GM12878 (cell line): ENCODE data around the gene SMG9. TPM values are rescaled to one million over a fixed set of nuclear protein-coding genes. Genes with fewer than 3 reads are reported as not detected.
A peak's percentile ranks its signal among the peaks of the same experiment; 100 is the strongest.

Experiments
- ATAC-seq: fragments of 200-7000 bp; cut with Tn5 transposase; 3 replicates; pipeline ENCODE4 v1.9.1; 2020; ENCODE audit warnings: mild to moderate bottlenecking, moderate library complexity
- BruUV-seq: library from RNA; stranded (reverse); fragments of 400-500 nt; replicated peaks from 2 replicates; lab custom pipeline; 2021; lab: Mats Ljungman, UMichigan
- CTCF ChIA-PET: fragments of 300-600 bp; sonication (Branson Sonifier 250); formaldehyde crosslinking; extraction: SDS; loops from one replicate; lab custom pipeline; 2021; ENCODE audit warnings: inconsistent platforms; lab: Yijun Ruan, JAX
- POLR2A ChIA-PET: fragments of 350-600 bp; formaldehyde crosslinking; extraction: SDS; loops from one replicate; lab custom pipeline; 2021; ENCODE audit warnings: inconsistent platforms; lab: Charles Lee
- RAD21 ChIA-PET: fragments of 300-600 bp; sonication (Branson Sonifier 250); formaldehyde crosslinking; loops from one replicate; lab custom pipeline; 2023; ENCODE audit warnings: antibody characterized with exemption; ENCODE audit not compliant: unreplicated experiment; lab: Charles Lee
- SMC1A ChIA-PET: fragments of 300-600 bp; sonication (Branson Sonifier 250); formaldehyde crosslinking; loops from one replicate; lab custom pipeline; 2023; ENCODE audit not compliant: unreplicated experiment, uncharacterized antibody; lab: Charles Lee
- DNase-seq: peaks from one replicate; pipeline ENCODE4 v3.0.0-alpha.2; 2011; ENCODE audit warnings: low read depth, low spot score
- FAIRE-seq: peaks from 3 replicates; lab custom pipeline; 2011; peaks lifted over from hg19 to GRCh38; lab: Jason Lieb, UNC
- H2AFZ ChIP-seq: 2 replicates; pipeline ENCODE4 v1.6.0; 2011; ENCODE audit warnings: low read depth, low read length, control low read depth; ENCODE audit not compliant: control insufficient read depth
- H3K27ac ChIP-seq: 2 replicates; pipeline ENCODE4 v1.5.1; 2011; ENCODE audit warnings: control low read depth; ENCODE audit not compliant: control insufficient read depth, insufficient read depth
- H3K27me3 ChIP-seq, 2 experiments: replicated peaks in 1 of 2; 2 replicates each; pipeline versions ENCODE4 v1.6.0 to v1.6.1; 2011; ENCODE audit warnings: low read length in 1 of 2; ENCODE audit not compliant: control insufficient read depth in 2 of 2, insufficient read depth in 2 of 2
- H3K36me3 ChIP-seq, 2 experiments: 2 replicates each; pipeline ENCODE4 v1.5.1; 2011; ENCODE audit warnings: low read length in 1 of 2; ENCODE audit not compliant: control insufficient read depth in 2 of 2, insufficient read depth in 2 of 2
- H3K4me1 ChIP-seq: 2 replicates; pipeline ENCODE4 v1.6.1; 2011; ENCODE audit warnings: mild to moderate bottlenecking, low read length, moderate library complexity, mixed read lengths; ENCODE audit not compliant: control insufficient read depth, insufficient read depth
- H3K4me2 ChIP-seq: 2 replicates; pipeline ENCODE4 v1.6.0; 2011; ENCODE audit warnings: control low read depth; ENCODE audit not compliant: control insufficient read depth, insufficient read depth
- H3K4me3 ChIP-seq: fragments of 200-600 bp; sonication (generic); 2 replicates; pipeline ENCODE4 v1.5.1; 2016
- H3K79me2 ChIP-seq: 2 replicates; pipeline ENCODE4 v1.6.0; 2011; ENCODE audit warnings: low read length; ENCODE audit not compliant: control insufficient read depth, insufficient read depth
- H3K9ac ChIP-seq: 2 replicates; pipeline ENCODE4 v1.8.0; 2011; ENCODE audit warnings: low read length, control low read depth, mixed read lengths; ENCODE audit not compliant: control insufficient read depth, insufficient read depth
- H3K9me3 ChIP-seq: replicated peaks from 3 replicates; pipeline ENCODE4 v1.5.1; 2011; ENCODE audit warnings: mild to moderate bottlenecking, low read length; ENCODE audit not compliant: control insufficient read depth, insufficient read depth
- H4K20me1 ChIP-seq: 2 replicates; pipeline ENCODE4 v1.6.0; 2011; ENCODE audit not compliant: control insufficient read depth, insufficient read depth
- EGR1 ChIP-seq, 2 experiments: IDR thresholded peaks; 1 replicate in 1 of 2; 2 replicates in 1 of 2; pipeline ENCODE4 v1.6.1; 2011 to 2012; ENCODE audit warnings: low read depth in 2 of 2, low read length in 2 of 2, borderline replicate concordance in 1 of 2, mild to moderate bottlenecking in 1 of 2, moderate library complexity in 1 of 2
- ETV6 ChIP-seq, 2 experiments: fragments of 450-650 bp in 1 of 2; IDR thresholded peaks in 1 of 2; conservative IDR thresholded peaks in 1 of 2; 2 replicates each; pipeline ENCODE4 v1.6.1; 2014; ENCODE audit warnings: antibody characterized with exemption in 1 of 2, borderline replicate concordance in 1 of 2, low read depth in 1 of 2, mild to moderate bottlenecking in 1 of 2, moderate library complexity in 1 of 2
- HCFC1 ChIP-seq: fragments of 150-350 bp; IDR thresholded peaks from 2 replicates; pipeline ENCODE4 v1.6.1; 2014; ENCODE audit warnings: low read length
- MXI1 ChIP-seq: fragments of 150-350 bp; IDR thresholded peaks from 2 replicates; pipeline ENCODE4 v1.6.1; 2011; ENCODE audit warnings: low read depth, mild to moderate bottlenecking, inconsistent platforms, low read length, improper control_type of control experiment
- PML ChIP-seq: IDR thresholded peaks from 2 replicates; pipeline ENCODE4 v1.6.1; 2012; ENCODE audit warnings: low read length, inconsistent platforms
- POLR2AphosphoS5 ChIP-seq: IDR thresholded peaks from 2 replicates; pipeline ENCODE4 v1.6.1; 2011; ENCODE audit warnings: mild to moderate bottlenecking, low read length, inconsistent platforms
- RCOR1 ChIP-seq: conservative IDR thresholded peaks from 2 replicates; pipeline ENCODE4 v1.6.1; 2012; ENCODE audit warnings: low read depth, low read length, improper control_type of control experiment
- SMAD1 ChIP-seq: fragments of 450-650 bp; IDR thresholded peaks from 2 replicates; pipeline ENCODE4 v1.6.1; 2018; ENCODE audit warnings: mild to moderate bottlenecking, low read depth; ENCODE audit not compliant: partially characterized antibody
- WRNIP1 ChIP-seq: IDR thresholded peaks from 2 replicates; pipeline ENCODE4 v1.6.1; 2011; ENCODE audit warnings: low read depth, low read length, improper control_type of control experiment, borderline replicate concordance
- YBX1 ChIP-seq: fragments of 450-650 bp; IDR thresholded peaks from 2 replicates; pipeline ENCODE4 v1.6.1; 2016; ENCODE audit warnings: antibody characterized with exemption
- YY1 ChIP-seq: IDR thresholded peaks from 2 replicates; pipeline ENCODE4 v1.6.1; 2011; ENCODE audit warnings: low read depth, mild to moderate bottlenecking, low read length
- ZNF622 ChIP-seq: fragments of 450-650 bp; IDR thresholded peaks from 2 replicates; pipeline ENCODE4 v1.6.1; 2017; ENCODE audit warnings: mild to moderate bottlenecking, inconsistent platforms
- WGBS: methylation state at CpG from one replicate; pipeline ENCODE4 v1.1.6; 2016; ENCODE audit warnings: low lambda C conversion rate; ENCODE audit not compliant: insufficient replicate concordance, insufficient coverage; ENCODE audit errors: missing lambda C conversion rate; 5-methylcytosine and 5-hydroxymethylcytosine counted together
- in situ Hi-C: fragments of 300-500 bp; cut with MboI; formaldehyde crosslinking; loops from 9 replicates; pipeline ENCODE4 v1.14.3; 2018; ENCODE audit warnings: mixed read lengths
- intact Hi-C: fragments of 100-400 bp; cut with micrococcal nuclease; formaldehyde crosslinking; loops from one replicate; pipeline ENCODE4 v1.14.2; 2022; ENCODE audit not compliant: unreplicated experiment
- polyA plus RNA-seq, 11 experiments: library from polyadenylated mRNA; depleted of rRNA in 4 of 11; unstranded in 6 of 11; stranded (reverse) in 5 of 11; fragments of >200 nt; fragmentation: Nextera tagmentation in 4 of 11; fragmentation: Illumina TruSeq in 1 of 11; extraction: Ambion mirVana in 4 of 11; extraction: Trizol in 1 of 11; gene quantifications; 1 replicate in 1 of 11; 2 replicates in 10 of 11; pipeline versions ENCODE4 v1.2.1 to v1.2.3, GENCODE V29; 2011 to 2016; ENCODE audit warnings: inconsistent platforms in 2 of 11, missing spikeins in 2 of 11, low read depth in 1 of 11
- total RNA-seq, 4 experiments: library from RNA; depleted of rRNA in 3 of 4; stranded (reverse); fragments of >200 nt in 3 of 4; fragmentation: Illumina TruSeq in 1 of 4; extraction: Trizol in 1 of 4; gene quantifications; 2 replicates each; pipeline versions ENCODE4 v1.2.1 to v1.2.3, GENCODE V29; 2013 to 2021
- TF ChIP-seq, protein P1 (sequence below): fragments of 450-650 bp; IDR thresholded peaks from 2 replicates; pipeline ENCODE4 v1.6.1; 2017; ENCODE audit warnings: mild to moderate bottlenecking, moderate library complexity
- TF ChIP-seq, protein P2 (sequence below): IDR thresholded peaks from 2 replicates; pipeline ENCODE4 v1.6.1; 2012; ENCODE audit warnings: low read depth, low read length, improper control_type of control experiment
- TF ChIP-seq, protein P3 (sequence below): fragments of 450-650 bp; IDR thresholded peaks from 2 replicates; pipeline ENCODE4 v1.6.1; 2018; ENCODE audit warnings: borderline replicate concordance, mild to moderate bottlenecking; ENCODE audit not compliant: partially characterized antibody

Gene SMG9
- total and polyA plus RNA-seq, 10 of the 15 experiments (the other 5 are each of a cell fraction or from before 2014, with no cell fraction given): 0.69 to 52.2 (median 28.1) TPM

DNA sequence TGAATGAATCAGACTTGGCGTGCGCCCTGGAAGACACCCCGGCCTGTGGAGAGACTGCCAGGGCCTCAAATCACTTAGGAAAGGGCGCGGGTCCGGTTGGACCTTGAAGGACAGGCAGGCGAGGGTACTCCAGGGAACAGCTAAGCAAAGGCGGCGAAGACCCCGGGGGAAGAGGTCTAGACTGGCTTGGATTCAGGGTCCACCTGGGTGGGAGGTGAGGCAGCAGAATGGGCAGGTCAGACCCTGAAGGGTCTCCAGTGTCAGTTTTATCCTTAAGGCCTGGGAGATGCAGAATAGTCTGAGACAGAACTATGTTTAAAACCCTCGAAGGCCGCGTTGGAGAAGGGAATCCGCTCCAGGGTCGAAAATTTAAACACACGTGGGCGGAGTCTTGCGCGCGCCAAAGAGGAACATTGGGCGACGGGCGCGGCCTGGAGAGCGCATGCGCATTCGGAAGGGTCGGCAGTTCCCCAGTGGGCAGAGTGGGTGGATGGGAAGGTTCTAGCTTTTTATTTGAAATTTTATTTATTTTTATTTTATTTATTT, 567 bp upstream of the SMG9 start:
- WGBS: under 1% methylated on average over 28 of the region's 28 CpGs
- Histone ChIP-seq H4K20me1 (no peaks in the 10 kb centered on the region), H3K4me3 (peak overlapping the region; percentile 84), H3K27ac (peak overlapping the region; percentile 98), H3K9me3 (no peaks in the 10 kb centered on the region), H3K4me1 (peaks cover 47% of the 10 kb centered on the region), H3K27me3 (no peaks in the 10 kb centered on the region), H3K9ac (peak overlapping the region; percentile 98), H3K4me2 (peak overlapping the region; percentile 97), H3K36me3 (0 out of 4 replicates have a peak, but pooled peaks cover 0 to under 1% of the 10 kb centered on the region in 2 experiments), H2AFZ (peak overlapping the region; percentile 83), H3K79me2 (peaks cover 41% of the 10 kb centered on the region)
- DNase-seq (no peak), ATAC-seq (peak; percentile 29), FAIRE-seq (no peak)
- RAD21 ChIA-PET: interaction anchor here (0.6 to 8.2 kb wide), 10 partner anchors 9 to 87 kb away, joined by 3 to 167 read pairs (median 6); partner anchors contain the start of gene KCNN4
- in situ Hi-C loops (loop anchor here (25.0 kb wide), 2 partner anchors 1707 to 1818 kb away; partner anchors contain the start of genes ERFL and FOSB), intact Hi-C loops (no loop called here)
- CTCF ChIA-PET: interaction anchor here (2.1 to 20.8 kb wide), 5 partner anchors 10 to 87 kb away, joined by 5 to 324 read pairs (median 20); partner anchors contain the start of gene KCNN4
- TSS peak; percentile 96 for BruUV-seq
- POLR2A ChIA-PET: interaction anchor here (0.7 to 18.9 kb wide), 8 partner anchors 8 to 180 kb away, joined by 3 to 389 read pairs (median 6); partner anchors contain the start of genes KCNN4 and ZNF45
- SMC1A ChIA-PET: interaction anchor here (1.1 to 20.1 kb wide), 5 partner anchors 8 to 86 kb away, joined by 3 to 325 read pairs (median 12); partner anchors contain the start of genes KCNN4 and PLAUR
- TF ChIP-seq, protein P1, sequence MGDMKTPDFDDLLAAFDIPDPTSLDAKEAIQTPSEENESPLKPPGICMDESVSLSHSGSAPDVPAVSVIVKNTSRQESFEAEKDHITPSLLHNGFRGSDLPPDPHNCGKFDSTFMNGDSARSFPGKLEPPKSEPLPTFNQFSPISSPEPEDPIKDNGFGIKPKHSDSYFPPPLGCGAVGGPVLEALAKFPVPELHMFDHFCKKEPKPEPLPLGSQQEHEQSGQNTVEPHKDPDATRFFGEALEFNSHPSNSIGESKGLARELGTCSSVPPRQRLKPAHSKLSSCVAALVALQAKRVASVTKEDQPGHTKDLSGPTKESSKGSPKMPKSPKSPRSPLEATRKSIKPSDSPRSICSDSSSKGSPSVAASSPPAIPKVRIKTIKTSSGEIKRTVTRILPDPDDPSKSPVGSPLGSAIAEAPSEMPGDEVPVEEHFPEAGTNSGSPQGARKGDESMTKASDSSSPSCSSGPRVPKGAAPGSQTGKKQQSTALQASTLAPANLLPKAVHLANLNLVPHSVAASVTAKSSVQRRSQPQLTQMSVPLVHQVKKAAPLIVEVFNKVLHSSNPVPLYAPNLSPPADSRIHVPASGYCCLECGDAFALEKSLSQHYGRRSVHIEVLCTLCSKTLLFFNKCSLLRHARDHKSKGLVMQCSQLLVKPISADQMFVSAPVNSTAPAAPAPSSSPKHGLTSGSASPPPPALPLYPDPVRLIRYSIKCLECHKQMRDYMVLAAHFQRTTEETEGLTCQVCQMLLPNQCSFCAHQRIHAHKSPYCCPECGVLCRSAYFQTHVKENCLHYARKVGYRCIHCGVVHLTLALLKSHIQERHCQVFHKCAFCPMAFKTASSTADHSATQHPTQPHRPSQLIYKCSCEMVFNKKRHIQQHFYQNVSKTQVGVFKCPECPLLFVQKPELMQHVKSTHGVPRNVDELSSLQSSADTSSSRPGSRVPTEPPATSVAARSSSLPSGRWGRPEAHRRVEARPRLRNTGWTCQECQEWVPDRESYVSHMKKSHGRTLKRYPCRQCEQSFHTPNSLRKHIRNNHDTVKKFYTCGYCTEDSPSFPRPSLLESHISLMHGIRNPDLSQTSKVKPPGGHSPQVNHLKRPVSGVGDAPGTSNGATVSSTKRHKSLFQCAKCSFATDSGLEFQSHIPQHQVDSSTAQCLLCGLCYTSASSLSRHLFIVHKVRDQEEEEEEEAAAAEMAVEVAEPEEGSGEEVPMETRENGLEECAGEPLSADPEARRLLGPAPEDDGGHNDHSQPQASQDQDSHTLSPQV: no peak
- TF ChIP-seq MXI1 (peak; percentile 27; the same call in 1 of the 2 replicates), SMAD1 (peak; percentile 70), POLR2AphosphoS5 (peak; percentile 36), EGR1 (IDR thresholded peaks at IDR 0.05; ENCODE audit: borderline replicate concordance in 1 of 2, low read depth in 2 of 2, low read length in 2 of 2) (peak in 1 of 2 experiments; percentile 37; a peak in 2 of 3 replicates), YY1 (no peak), WRNIP1 (no peak), ZNF622 (no peak), HCFC1 (no peak), YBX1 (no peak), ETV6 (conservative IDR thresholded peaks at IDR 0.05 in 1 of 2, IDR thresholded peaks at IDR 0.05 in 1 of 2; ENCODE audit: borderline replicate concordance in 1 of 2, low read depth in 1 of 2) (no peak), PML (0 out of 2 replicates have a peak, but pooled peaks have one; percentile 19), RCOR1 (no peak)
- TF ChIP-seq, protein P2, sequence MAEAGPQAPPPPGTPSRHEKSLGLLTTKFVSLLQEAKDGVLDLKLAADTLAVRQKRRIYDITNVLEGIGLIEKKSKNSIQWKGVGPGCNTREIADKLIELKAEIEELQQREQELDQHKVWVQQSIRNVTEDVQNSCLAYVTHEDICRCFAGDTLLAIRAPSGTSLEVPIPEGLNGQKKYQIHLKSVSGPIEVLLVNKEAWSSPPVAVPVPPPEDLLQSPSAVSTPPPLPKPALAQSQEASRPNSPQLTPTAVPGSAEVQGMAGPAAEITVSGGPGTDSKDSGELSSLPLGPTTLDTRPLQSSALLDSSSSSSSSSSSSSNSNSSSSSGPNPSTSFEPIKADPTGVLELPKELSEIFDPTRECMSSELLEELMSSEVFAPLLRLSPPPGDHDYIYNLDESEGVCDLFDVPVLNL: peak; percentile 91
- TF ChIP-seq, protein P3, sequence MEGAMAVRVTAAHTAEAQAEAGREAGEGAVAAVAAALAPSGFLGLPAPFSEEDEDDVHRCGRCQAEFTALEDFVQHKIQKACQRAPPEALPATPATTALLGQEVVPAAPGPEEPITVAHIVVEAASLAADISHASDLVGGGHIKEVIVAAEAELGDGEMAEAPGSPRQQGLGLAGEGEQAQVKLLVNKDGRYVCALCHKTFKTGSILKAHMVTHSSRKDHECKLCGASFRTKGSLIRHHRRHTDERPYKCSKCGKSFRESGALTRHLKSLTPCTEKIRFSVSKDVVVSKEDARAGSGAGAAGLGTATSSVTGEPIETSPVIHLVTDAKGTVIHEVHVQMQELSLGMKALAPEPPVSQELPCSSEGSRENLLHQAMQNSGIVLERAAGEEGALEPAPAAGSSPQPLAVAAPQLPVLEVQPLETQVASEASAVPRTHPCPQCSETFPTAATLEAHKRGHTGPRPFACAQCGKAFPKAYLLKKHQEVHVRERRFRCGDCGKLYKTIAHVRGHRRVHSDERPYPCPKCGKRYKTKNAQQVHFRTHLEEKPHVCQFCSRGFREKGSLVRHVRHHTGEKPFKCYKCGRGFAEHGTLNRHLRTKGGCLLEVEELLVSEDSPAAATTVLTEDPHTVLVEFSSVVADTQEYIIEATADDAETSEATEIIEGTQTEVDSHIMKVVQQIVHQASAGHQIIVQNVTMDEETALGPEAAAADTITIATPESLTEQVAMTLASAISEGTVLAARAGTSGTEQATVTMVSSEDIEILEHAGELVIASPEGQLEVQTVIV: no peak
